Thyroid gland (tissue), 4 donors: ENCODE data around the gene MRPL32.

Experiments
- POLR2A ChIP-seq, 2 donors: fragments of 450-650 bp; IDR thresholded peaks; one replicate each; pipeline ENCODE4 v1.6.1; 2017; ENCODE audit warnings: antibody characterized with exemption in 2 of 2, mild to moderate bottlenecking in 2 of 2, moderate library complexity in 1 of 2
- TF ChIP-seq, protein P1 (sequence below), 6 experiments: fragments of 200-600 bp in 3 of 6; fragments of 450-650 bp in 3 of 6; sonication (generic) in 3 of 6; IDR thresholded peaks; one replicate each; pipeline ENCODE4 v1.5.1; 2016 to 2019; ENCODE audit warnings: antibody characterized with exemption in 6 of 6, mild to moderate bottlenecking in 2 of 6, inconsistent platforms in 1 of 6, moderate library complexity in 1 of 6

DNA sequence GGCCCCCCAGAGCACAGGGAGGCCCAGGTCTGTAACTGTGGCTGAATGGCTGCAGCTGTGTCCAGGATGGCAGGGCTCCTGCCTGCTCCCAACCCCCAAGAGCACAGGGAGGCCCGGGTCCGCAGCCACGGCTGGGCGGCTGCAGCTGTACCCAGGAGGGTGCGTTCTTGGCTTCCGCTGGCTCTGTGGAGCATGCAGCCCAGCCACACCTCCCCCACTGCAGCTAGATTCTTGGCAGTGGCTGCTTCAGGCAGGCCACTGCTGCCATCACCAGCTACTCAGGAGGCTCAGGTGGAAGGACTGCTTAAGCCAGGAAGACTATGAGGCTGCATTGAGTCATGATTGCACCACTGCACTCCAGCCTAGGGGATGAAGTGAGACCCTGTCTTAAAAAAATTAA lies 48.2 kb upstream of the MRPL32 start:
- TF ChIP-seq, protein P1, sequence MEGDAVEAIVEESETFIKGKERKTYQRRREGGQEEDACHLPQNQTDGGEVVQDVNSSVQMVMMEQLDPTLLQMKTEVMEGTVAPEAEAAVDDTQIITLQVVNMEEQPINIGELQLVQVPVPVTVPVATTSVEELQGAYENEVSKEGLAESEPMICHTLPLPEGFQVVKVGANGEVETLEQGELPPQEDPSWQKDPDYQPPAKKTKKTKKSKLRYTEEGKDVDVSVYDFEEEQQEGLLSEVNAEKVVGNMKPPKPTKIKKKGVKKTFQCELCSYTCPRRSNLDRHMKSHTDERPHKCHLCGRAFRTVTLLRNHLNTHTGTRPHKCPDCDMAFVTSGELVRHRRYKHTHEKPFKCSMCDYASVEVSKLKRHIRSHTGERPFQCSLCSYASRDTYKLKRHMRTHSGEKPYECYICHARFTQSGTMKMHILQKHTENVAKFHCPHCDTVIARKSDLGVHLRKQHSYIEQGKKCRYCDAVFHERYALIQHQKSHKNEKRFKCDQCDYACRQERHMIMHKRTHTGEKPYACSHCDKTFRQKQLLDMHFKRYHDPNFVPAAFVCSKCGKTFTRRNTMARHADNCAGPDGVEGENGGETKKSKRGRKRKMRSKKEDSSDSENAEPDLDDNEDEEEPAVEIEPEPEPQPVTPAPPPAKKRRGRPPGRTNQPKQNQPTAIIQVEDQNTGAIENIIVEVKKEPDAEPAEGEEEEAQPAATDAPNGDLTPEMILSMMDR (IDR thresholded peaks at IDR 0.05) = no peak
- TF ChIP-seq POLR2A (IDR thresholded peaks at IDR 0.05) = no peak
